Right cardiac atrium (tissue), 5 donors: ENCODE data around the gene KIZ. TPM values are rescaled to one million over a fixed set of nuclear protein-coding genes. Genes with fewer than 3 reads are reported as not detected.

ENCODE experiments used
- ATAC-seq, 2 donors: fragments of 200-7000 bp; cut with Tn5 transposase; one replicate each; pipeline versions ENCODE4 v1.8.0 to v1.9.1; 2020; ENCODE audit warnings: moderate library complexity in 2 of 2, mild to moderate bottlenecking in 1 of 2
- DNase-seq, 3 donors: peaks; one replicate each; pipeline ENCODE4 v3.0.0-alpha.2; 2020
- H3K27ac ChIP-seq: one replicate; pipeline ENCODE4 v1.5.1; 2013; ENCODE audit warnings: mild to moderate bottlenecking, low read length, control low read depth, moderate library complexity
- H3K27me3 ChIP-seq: one replicate; pipeline ENCODE4 v1.6.1; 2013; ENCODE audit not compliant: control insufficient read depth, insufficient read depth
- H3K4me1 ChIP-seq: one replicate; pipeline ENCODE4 v1.6.1; 2013; ENCODE audit warnings: low read length; ENCODE audit not compliant: control insufficient read depth, insufficient read depth
- H3K4me3 ChIP-seq: one replicate; pipeline ENCODE4 v1.5.1; 2013; ENCODE audit warnings: low read length, control low read depth
- H3K9me3 ChIP-seq: one replicate; pipeline ENCODE4 v1.6.1; 2013; ENCODE audit warnings: low read length; ENCODE audit not compliant: control insufficient read depth
- WGBS: extraction: QIAGEN DNeasy Blood & Tissue Kit; methylation state at CpG from one replicate; pipeline ENCODE4 v1.1.7; 2013; 5-methylcytosine and 5-hydroxymethylcytosine counted together
- intact Hi-C, 4 donors: fragments of 100-400 bp; cut with DNase I; formaldehyde crosslinking; loops; one replicate each; pipeline versions ENCODE4 v1.11.0 to v1.14.0; 2022 to 2023
- polyA plus RNA-seq: library from polyadenylated mRNA; stranded (reverse); fragments of 200-250 nt; gene quantifications from one replicate; pipeline ENCODE4 v1.2.3, GENCODE V29; 2013
- total RNA-seq, 4 donors: library from RNA; stranded (reverse); fragmentation: NEBNext Ultra II Directional; extraction: Animal tissue kit (Norgen Biotek cat#: 25700); gene quantifications; one replicate each; pipeline ENCODE4 v1.2.1, GENCODE V29; 2021
- donor health status: healthy with polysubstance abuse.
- donor health status: DM: no; HTN: yes; CAD: no.
- donor health status: DM: no; HTN: no; CAD: no.
- donor health status: DM: no; HTN: yes; CAD: no; lungs with severe emphysema.
- donor health status: DM: yes; HTN: yes; CAD: no.

Gene KIZ
- total and polyA plus RNA-seq, 5 donors: 16.1 to 37.7 (median 18.3) TPM

DNA sequence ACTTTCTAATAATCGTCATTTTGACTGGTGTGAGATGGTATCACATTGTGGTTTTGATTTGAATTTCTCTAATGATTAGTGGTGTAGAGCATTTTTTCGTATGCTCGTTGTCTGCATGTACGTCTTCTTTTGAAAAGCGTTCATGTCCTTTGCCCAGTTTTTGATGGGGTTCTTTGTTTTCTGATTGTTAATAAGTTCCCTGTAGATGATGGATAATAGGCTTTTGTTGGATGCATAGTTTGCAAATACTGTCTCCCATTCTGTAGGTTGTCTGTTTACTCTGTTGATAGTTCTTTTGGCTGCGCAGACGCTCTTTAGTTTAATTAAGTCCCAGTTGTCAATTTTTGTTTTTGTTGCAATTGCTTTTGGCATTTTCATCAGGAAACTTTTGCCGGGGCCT is 144.9 kb downstream of the KIZ start:
- H3K4me3 ChIP-seq: no peak overlapping the region
- H3K27ac ChIP-seq: no peak overlapping the region
- H3K27me3 ChIP-seq: peaks cover 4% of the 10 kb centered on the region
- intact Hi-C loops: no loop called here
- 88% methylated on average over 8 of the region's 8 CpGs for WGBS
- H3K9me3 ChIP-seq: peaks cover 2% of the 10 kb centered on the region
- H3K4me1 ChIP-seq: no peaks in the 10 kb centered on the region
- ATAC-seq: no peak
- DNase-seq: no peak

DNA sequence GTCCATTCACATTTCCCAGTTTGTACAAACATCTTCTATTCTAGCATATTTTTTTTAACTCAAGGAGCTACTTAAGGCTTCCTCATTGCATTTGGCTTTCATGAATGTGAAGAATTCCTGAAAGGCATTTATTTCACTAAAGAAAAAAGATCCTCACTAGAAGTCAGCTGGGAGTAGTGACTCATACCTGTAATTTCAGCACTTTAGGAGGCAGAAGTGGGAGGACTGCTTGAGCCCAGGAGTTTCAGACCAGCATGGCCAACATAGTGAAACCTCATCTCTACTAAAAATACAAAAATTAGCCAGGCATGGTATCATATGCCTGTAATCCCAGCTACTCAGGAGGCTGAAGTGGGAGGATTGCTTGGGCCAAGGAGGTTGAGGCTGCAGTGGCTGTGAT is 146.4 kb downstream of the KIZ start:
- intact Hi-C loops: no loop called here
- H3K4me3 ChIP-seq: no peak overlapping the region
- no peak for DNase-seq

DNA sequence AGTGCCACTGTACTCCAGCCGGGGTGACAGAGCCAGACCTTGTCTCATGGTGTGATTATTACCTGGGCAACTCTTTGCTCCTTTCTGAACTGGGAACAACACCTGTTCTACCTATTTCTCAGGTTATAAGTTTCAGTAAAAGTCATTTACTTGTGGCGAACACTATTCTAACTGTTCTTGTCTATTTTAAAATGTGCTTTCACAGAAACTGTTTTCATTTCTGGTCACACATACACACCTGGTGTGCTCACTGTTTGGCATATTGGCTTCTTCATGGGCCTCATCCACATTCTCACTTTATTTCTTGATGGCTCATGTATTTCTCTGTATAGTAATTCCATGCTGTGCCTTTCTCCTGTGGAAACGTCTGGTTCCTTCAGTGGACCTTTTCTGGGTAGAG is 146.8 kb downstream of the KIZ start:
- no peak for DNase-seq
- Histone ChIP-seq H3K4me1 (no peaks in the 10 kb centered on the region), H3K27ac (no peak overlapping the region), H3K27me3 (peaks cover 4% of the 10 kb centered on the region), H3K4me3 (no peak overlapping the region), H3K9me3 (peaks cover 2% of the 10 kb centered on the region)
- ATAC-seq: no peak
- 84% methylated on average over 3 of the region's 3 CpGs for WGBS
- intact Hi-C loops: no loop called here

More for the DNA sequence above, 146.4 kb downstream of the KIZ start:
- H3K4me1 ChIP-seq: no peaks in the 10 kb centered on the region
- peaks cover 2% of the 10 kb centered on the region for H3K9me3 ChIP-seq
- peaks cover 4% of the 10 kb centered on the region for H3K27me3 ChIP-seq
- no peak overlapping the region for H3K27ac ChIP-seq
- ATAC-seq: no peak

DNA sequence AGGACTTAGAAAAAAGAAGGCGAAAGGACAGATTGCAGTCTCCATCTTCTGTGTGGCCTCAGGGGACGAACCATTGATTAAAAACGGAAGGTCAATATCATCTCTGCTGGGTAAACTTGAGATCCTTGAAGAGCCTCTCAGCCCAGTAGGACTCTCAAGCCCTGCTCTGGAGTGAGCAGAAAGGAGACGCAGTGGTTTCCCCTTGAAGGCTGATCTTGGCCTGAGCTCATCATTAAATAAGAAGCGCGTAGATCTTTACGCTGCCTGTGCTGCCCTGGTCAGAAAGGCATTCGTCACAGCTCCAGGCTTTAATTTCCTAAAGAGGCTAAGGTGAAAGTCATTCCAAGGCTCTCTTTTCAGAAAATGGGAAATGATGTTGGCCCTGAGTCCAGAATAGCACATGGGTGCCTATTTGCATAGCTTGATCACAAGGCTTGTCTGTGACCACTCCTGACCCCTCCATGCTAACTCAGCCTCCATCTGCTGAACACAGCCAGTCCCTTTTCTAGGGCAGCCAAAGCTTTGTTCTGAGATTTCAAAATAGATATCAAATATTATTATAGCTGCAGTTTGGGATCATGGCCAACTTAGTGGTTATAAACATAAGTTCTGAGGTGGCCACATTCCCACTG is 148.0 kb downstream of the KIZ start:
- Histone ChIP-seq H3K27me3 (peaks cover 4% of the 10 kb centered on the region), H3K4me3 (no peak overlapping the region), H3K9me3 (peaks cover 2% of the 10 kb centered on the region), H3K4me1 (no peaks in the 10 kb centered on the region), H3K27ac (no peak overlapping the region)
- DNase-seq (no peak), ATAC-seq (no peak)
- intact Hi-C loops: no loop called here
- WGBS: 84% methylated on average over 8 of the region's 8 CpGs

GRCh38 chr20:21278829-21279228 is 152.9 kb downstream of the KIZ start:
- H3K27me3 ChIP-seq: no peaks in the 10 kb centered on the region
- no peak overlapping the region for H3K27ac ChIP-seq
- H3K4me3 ChIP-seq: no peak overlapping the region
- no peak for ATAC-seq
- no peaks in the 10 kb centered on the region for H3K9me3 ChIP-seq
- 90% methylated on average over 2 of the region's 2 CpGs for WGBS
- intact Hi-C loops: no loop called here
- no peak for DNase-seq
- H3K4me1 ChIP-seq: no peaks in the 10 kb centered on the region

DNA sequence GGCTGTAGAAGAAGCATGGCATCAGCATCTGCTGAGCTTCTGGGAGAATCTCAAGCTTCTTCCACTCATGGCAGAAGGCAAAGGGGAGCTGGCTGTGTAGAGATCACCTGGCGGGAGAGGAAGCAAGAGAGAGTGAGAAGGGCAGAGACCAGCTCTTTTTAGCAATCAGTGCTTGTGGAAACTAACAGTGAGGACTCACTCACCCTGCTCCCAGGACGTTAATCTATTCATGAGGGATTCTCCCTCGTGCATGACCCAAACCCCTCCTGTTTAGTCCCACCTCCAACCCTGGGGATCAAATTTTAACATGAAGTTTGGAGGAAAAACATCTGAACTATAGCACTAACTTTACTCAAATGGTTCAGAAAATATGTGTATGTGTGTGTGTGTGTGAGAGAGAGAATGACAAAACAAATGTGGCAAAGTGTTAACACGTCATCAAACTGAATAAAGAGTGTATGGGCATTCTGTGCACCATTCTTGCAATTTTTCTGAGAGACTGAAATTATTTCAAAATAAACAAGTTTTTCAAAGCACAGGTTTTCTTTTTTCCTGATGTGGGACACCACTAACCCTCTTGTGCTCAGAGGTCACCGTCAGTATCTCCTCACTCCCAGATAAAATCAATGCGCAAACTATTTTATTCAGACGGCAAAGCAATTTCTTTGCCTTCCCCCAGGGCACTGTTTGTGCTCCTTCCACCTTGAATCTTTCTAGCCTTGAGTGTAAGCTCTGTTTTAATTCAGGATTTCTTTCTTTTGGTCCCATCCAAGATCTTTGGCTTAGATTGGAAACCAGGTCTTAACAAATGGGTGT is 154.0 kb downstream of the KIZ start:
- ATAC-seq (no peak), DNase-seq (no peak)
- Histone ChIP-seq H3K4me1 (no peaks in the 10 kb centered on the region), H3K27me3 (no peaks in the 10 kb centered on the region), H3K4me3 (no peak overlapping the region), H3K27ac (no peak overlapping the region), H3K9me3 (no peaks in the 10 kb centered on the region)
- intact Hi-C loops: no loop called here
- 58% methylated on average over 7 of the region's 7 CpGs for WGBS

DNA sequence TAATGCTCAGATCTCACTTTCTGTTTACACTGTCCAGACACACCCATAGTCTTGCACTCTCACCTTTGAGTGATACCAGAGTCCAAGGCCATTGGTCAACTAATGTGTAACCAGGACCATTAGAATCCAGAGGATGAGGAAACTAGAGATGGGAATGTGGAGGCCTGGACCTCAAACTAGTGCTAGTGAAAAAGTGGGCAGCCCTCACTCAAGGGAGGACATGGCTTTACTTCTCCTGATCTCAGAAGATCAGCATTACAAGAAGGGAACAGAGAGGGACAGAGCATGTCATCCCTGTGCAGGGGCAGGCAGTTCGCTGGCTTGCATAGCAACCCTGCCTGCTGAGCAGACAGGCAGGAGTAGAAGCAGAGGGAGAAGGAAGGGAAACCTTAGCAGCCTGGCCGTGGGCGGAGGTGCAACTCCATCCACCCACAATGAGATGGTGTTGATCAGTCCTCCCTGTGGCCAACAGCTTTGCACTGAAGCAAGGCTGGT is 154.7 kb downstream of the KIZ start:
- ATAC-seq: no peak
- Histone ChIP-seq H3K9me3 (no peaks in the 10 kb centered on the region), H3K27ac (no peak overlapping the region), H3K4me1 (no peaks in the 10 kb centered on the region), H3K4me3 (no peak overlapping the region), H3K27me3 (no peaks in the 10 kb centered on the region)
- intact Hi-C loops: no loop called here
- no peak for DNase-seq
- WGBS: 55% methylated on average over 3 of the region's 3 CpGs

DNA sequence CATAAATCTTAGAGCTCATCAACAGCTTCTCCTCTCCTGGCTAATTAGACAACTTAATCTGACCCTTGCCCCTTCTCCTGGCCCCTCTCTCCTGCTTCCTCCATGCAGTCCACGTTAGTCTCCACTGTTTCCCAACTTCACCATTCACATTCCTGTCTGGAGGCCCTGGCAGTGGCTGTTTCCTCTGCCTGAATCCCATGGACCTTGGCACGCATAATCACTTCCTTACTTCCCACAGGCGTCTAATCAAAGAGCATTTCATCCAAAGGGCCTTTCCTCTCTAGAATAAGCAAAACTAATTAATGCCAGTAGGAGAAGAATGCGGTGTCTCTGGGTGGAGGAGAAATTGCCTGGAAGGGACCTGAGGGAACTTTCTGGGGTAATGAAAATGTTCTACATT is 160.9 kb downstream of the KIZ start:
- no peaks in the 10 kb centered on the region for H3K9me3 ChIP-seq
- WGBS: 49% methylated on average over 4 of the region's 4 CpGs

DNA sequence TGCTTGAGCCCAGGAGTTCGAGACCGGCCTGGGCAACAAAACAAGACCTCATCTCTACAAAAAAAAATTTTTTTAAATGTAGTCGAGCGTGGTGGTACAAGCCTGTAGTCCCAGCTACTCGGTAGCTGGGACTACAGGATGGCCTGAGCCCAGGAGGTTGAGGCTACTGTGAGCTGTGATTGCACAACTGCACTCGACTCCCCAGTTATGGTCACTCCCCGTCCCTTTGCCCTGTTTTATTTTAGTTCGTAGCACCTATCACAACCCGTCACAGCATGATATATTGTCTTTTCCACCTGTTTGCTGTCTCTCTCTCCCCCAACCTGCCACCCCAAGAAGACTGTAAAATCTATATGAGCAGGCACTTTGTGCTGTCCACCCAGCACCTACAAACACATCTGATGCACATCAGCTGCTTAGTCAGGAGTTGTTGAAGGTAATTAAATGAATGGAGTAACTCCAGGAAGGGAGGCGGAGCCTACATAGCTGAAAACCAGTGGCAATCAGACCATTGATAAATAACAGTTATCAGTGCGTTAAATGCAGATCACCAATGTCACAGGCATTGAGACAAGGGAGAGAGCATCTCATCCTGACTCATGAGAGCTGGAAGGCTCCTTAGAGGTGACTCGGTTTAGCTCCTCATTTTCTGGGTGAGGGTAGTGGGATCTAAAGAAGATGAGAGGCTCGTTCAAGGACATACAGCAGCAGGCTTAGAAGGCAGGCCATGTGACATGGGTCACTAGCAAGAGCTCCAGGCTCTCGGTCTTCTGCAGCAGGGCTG is 162.9 kb downstream of the KIZ start:
- ATAC-seq: no peak
- H3K4me1 ChIP-seq: no peaks in the 10 kb centered on the region
- no peak overlapping the region for H3K27ac ChIP-seq
- no peaks in the 10 kb centered on the region for H3K9me3 ChIP-seq
- no peak for DNase-seq
- no peak overlapping the region for H3K4me3 ChIP-seq
- intact Hi-C loops: no loop called here
- no peaks in the 10 kb centered on the region for H3K27me3 ChIP-seq
- 69% methylated on average over 14 of the region's 14 CpGs for WGBS

More for the DNA sequence above, 160.9 kb downstream of the KIZ start:
- Histone ChIP-seq H3K27ac (no peak overlapping the region), H3K4me1 (no peaks in the 10 kb centered on the region), H3K27me3 (no peaks in the 10 kb centered on the region), H3K4me3 (no peak overlapping the region)
- no peak for ATAC-seq
- intact Hi-C loops: no loop called here
- DNase-seq: no peak

- DNase-seq (no peak), ATAC-seq (no peak)
- H3K27me3 ChIP-seq: no peaks in the 10 kb centered on the region
- no peak overlapping the region for H3K27ac ChIP-seq
- no peak overlapping the region for H3K4me3 ChIP-seq
- H3K9me3 ChIP-seq: no peaks in the 10 kb centered on the region
- H3K4me1 ChIP-seq: no peaks in the 10 kb centered on the region
- 51% methylated on average over 2 of the region's 2 CpGs for WGBS
- intact Hi-C loops: no loop called here
Observed at GRCh38 chr20:21289651-21290050, 163.8 kb downstream of the KIZ start.

GRCh38 chr20:21291026-21291425 is 165.1 kb downstream of the KIZ start:
- 60% methylated on average over 2 of the region's 2 CpGs for WGBS
- intact Hi-C loops: no loop called here

More at GRCh38 chr20:21291026-21291425, 165.1 kb downstream of the KIZ start:
- ATAC-seq (no peak), DNase-seq (no peak)
- Histone ChIP-seq H3K4me1 (no peaks in the 10 kb centered on the region), H3K4me3 (no peak overlapping the region), H3K27me3 (no peaks in the 10 kb centered on the region), H3K27ac (no peak overlapping the region), H3K9me3 (no peaks in the 10 kb centered on the region)
